Mononuclear cell (primary cell): Measurements from ENCODE around the gene SPINT3. TPM values are rescaled to one million over a fixed set of nuclear protein-coding genes. Genes with fewer than 3 reads are reported as not detected.

Source experiments
- total RNA-seq: library from RNA; depleted of rRNA; stranded (reverse); fragments of >200 nt; gene quantifications from one replicate; pipeline ENCODE4 v1.2.3, GENCODE V29; 2012

Gene SPINT3
- total RNA-seq, 1 donor: not detected

Other genes starting within 250 kb of the SPINT3 start
- not detected for gene RBPJL, start 208.8 kb downstream of the SPINT3 start, total RNA-seq
- not detected for gene MATN4, start 207.3 kb downstream of the SPINT3 start, total RNA-seq
- 17.1 TPM for gene SDC4, start 167.2 kb downstream of the SPINT3 start, total RNA-seq
- gene SYS1, start 152.5 kb downstream of the SPINT3 start, total RNA-seq: 63.8 TPM
- under 0.01 TPM for gene TP53TG5, start 137.3 kb downstream of the SPINT3 start, total RNA-seq
- gene DBNDD2, start 107.3 kb downstream of the SPINT3 start, total RNA-seq: 6.6 TPM
- gene PIGT, start 99.5 kb downstream of the SPINT3 start, total RNA-seq: 57.9 TPM
- not detected for gene WFDC2, start 45.9 kb downstream of the SPINT3 start, total RNA-seq
- not detected for gene WFDC6, start 23.9 kb upstream of the SPINT3 start, total RNA-seq
- not detected for gene EPPIN, start 31.8 kb upstream of the SPINT3 start, total RNA-seq
- not detected for gene WFDC8, start 63.7 kb upstream of the SPINT3 start, total RNA-seq
- gene WFDC10A, start 114.1 kb upstream of the SPINT3 start, total RNA-seq: not detected
- gene WFDC9, start 115.7 kb upstream of the SPINT3 start, total RNA-seq: not detected
- not detected for gene WFDC11, start 154.6 kb upstream of the SPINT3 start, total RNA-seq
- not detected for gene WFDC13, start 186.4 kb upstream of the SPINT3 start, total RNA-seq
- gene WFDC10B, start 189.4 kb upstream of the SPINT3 start, total RNA-seq: not detected
- not detected for gene SPINT4, start 206.7 kb upstream of the SPINT3 start, total RNA-seq